GM19372 (cell line): Measurements from ENCODE around the gene TRAPPC4.
"Not testable (repeated sequence)": the region's sequence is repeated elsewhere in the genome, so short reads cannot be mapped to it uniquely, and the experiment has no call there.

Source experiments
- ATAC-seq: cut with Tn5 transposase; IDR thresholded peaks from one replicate; pipeline ENCODE4 v1.9.1; 2021; ENCODE audit warnings: mild to moderate bottlenecking, low read depth, moderate library complexity; ENCODE audit not compliant: unreplicated experiment

The TRAPPC4 gene

GRCh38 chr11:119012629-119013170 lies 5.9 kb upstream of the TRAPPC4 start:
- no peak for ATAC-seq

DNA sequence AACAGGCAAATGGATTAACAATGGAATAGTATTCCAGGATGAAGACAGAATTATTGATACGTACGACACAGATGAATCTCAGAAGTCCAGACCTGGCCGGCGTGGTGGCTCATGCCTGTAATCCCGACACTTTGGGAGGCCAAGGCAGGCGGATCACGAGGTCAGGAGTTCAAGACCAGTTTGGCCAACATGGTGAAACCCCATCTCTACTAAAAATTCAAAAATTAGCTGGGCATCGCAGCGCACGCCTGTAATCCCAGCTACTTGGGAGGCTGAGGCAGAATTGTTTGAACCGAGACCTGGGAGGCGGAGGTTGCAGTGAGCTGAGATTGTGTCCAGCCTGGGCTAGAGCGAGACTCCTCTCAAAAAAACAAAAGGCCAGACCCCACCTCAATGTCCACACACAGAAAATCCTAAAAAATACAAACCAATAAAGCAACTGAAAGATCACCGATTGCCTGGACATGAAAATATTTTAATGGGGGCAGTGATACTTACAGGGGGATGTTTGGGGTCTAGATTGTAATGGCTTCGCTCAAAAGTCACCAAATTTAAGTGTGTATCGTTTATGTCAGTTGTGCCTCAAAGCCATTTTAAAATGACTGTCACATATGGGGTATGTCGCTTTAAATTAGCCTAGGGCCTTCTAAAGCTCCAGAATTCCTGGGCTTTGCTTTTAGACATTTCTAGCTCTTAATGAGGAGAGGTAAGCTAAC lies 4.2 kb upstream of the TRAPPC4 start:
- no peak for ATAC-seq

DNA sequence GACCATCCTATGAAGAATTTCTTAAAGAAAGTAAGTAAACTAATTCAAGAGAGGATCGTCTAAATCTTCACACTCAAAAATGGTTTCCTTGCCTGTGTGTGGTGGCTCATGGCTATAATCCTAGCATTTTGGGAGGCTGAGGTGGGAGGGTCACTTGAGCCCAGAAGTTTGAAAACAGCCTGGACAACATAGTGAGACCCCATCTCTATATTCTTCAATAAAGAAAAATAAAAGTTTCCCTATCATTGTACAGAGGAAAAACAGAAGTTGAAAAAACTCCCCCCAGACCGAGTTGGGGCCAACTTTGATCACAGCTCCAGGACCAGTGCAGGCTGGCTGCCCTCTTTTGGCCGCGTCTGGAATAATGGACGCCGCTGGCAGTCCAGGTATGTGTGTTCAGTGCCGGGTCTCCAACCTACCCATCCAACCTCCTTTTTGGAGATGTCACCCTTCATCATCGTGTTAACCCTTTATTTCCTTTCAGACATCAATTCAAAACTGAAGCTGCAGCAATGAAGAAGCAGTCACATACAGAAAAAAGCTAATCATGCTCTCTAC lies 3.4 kb upstream of the TRAPPC4 start:
- no peak for ATAC-seq

GRCh38 chr11:119016216-119017009 lies 2.2 kb upstream of the TRAPPC4 start:
- no peak for ATAC-seq

- ATAC-seq, result not testable (repeated sequence)
Measured at GRCh38 chr11:119017377-119017776, 1.2 kb upstream of the TRAPPC4 start.

GRCh38 chr11:119019996-119020395 lies 1.4 kb downstream of the TRAPPC4 start:
- ATAC-seq, result no peak

- ATAC-seq, result no peak
Measured at GRCh38 chr11:119021631-119022030, 3.1 kb downstream of the TRAPPC4 start.

- no peak for ATAC-seq
Measured at GRCh38 chr11:119023741-119024140, 5.2 kb downstream of the TRAPPC4 start.

DNA sequence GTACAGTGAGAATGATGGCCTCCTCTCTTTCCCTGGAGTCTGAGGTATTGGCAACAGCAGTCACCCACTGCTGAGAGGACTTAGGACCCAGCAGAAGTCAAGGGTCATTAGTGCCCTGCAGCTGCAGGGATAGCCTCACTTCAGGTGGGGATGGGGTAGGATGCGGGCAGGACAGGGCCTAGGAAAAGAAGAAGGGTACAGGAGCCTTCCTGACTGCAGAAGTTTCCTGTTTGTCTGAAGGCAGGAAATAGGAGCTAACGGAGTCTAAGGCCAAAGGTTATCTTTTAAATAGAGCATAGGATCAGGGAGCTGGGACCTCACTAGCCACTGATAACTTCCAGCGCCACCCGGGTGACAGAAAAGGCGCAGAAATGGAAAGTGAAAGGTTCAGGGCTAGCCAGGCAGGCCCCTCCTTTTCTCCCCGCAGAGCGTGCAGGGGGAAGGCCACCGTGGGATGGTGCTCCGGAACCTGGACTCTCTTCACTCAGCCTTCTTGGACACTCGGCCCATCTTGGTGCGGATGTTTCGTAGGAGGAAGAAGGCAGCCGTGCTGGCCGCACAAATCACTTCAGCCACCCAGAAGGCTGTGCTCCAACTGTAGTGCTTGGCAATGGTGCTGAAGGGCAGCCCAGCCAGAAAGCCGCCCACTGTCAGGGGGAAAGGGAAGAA lies 6.0 kb downstream of the TRAPPC4 start:
- ATAC-seq, result no peak

DNA sequence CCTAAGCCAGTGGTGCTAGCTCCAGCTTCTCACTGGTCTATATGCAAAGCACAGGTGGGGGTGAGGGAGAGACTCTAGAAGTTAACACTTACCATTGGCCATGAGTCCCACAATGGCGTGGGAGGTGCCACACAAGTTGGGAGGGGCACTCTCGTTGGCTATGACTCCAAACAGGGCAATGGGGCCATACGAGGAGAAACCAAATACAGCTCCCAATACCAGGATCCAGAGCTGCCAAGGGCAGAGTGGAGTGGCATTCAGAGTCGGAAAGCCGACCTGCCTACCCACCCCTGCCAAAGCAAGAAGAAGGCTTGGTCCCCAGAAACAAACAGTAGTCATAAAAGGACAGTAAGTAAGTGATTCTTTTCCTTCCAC lies 6.5 kb downstream of the TRAPPC4 start:
- ATAC-seq, result no peak

DNA sequence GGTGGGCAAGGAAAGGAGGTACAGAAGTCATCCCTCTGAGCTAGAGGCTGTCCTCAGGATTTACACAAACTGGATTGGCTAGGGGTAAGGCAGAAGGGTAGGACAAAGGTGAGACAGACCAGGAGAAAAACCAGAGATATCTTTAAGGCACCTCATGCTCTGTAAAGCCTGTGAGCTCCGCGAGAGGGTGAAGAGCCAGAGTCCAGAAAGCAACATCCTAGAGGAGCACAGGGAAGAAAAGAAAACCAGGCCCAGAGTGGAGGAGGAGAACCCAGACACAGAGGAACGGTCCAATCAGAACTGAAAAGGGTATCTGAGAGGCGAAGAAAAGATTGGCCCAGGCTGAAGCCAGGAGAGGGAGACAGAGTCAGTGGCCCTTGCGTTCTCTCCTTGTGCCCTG lies 7.0 kb downstream of the TRAPPC4 start:
- no peak for ATAC-seq

DNA sequence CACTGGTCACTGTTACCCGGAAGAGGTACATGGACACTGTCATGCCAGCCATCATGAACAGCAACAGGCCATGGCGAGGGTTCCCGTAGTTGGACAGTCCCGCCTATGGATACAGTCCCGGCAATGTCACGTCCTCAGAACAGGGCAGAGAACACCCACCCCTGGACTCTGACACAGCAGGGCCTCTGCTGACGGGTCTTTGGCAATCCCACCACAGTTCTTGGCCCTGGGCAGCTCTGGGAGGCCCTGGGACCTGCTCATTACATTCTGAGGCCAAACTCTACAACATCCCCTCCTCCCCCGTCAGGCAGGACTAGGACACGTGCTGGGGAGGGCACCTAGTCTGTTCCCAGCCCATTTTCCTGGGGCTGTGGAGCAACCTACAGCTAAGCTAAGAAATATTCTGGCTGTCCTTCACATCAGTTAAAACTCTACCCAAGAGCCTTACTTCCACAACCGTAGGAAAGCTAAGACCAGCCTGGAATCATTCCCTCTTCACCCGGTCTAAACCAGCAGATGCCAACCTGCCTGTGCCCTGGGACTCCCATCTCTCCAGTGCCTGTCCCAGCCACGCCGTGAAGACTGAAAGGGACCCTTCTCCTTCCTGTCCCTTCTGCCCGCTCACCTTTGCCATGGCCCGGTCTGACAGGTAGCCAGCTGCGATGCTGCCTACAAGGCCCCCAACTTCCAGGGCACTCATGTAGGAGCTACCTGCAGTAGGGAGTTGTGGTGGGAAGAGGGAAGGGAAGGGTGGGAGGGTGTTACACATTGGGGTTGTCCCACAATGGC lies 7.6 kb downstream of the TRAPPC4 start:
- ATAC-seq, result no peak

GRCh38 chr11:119026970-119027369 lies 8.4 kb downstream of the TRAPPC4 start:
- no peak for ATAC-seq

GRCh38 chr11:119027561-119028345 lies 9.2 kb downstream of the TRAPPC4 start:
- ATAC-seq, result no peak

- no peak for ATAC-seq
Measured at GRCh38 chr11:119028346-119029068, 9.9 kb downstream of the TRAPPC4 start.

GRCh38 chr11:119029069-119029339 lies 10.4 kb downstream of the TRAPPC4 start:
- ATAC-seq, result no peak

- no peak for ATAC-seq
Measured at GRCh38 chr11:119029340-119030028, 10.9 kb downstream of the TRAPPC4 start.

GRCh38 chr11:119030029-119030328 lies 11.4 kb downstream of the TRAPPC4 start:
- ATAC-seq, result no peak
